Activated CD8-positive, alpha-beta memory T cell treated with anti-CD3 and anti-CD28 coated beads for 36 hours (primary cell): Measurements from ENCODE around the gene BBS5. TPM values are rescaled to one million over a fixed set of nuclear protein-coding genes. Genes with fewer than 3 reads are reported as not detected.
"Not testable (repeated sequence)": the region's sequence is repeated elsewhere in the genome, so short reads cannot be mapped to it uniquely, and the experiment has no call there.

Experiments
- CTCF ChIA-PET: fragments of 350-600 bp; sonication (Branson Sonifier 250); formaldehyde crosslinking; loops from one replicate; lab custom pipeline; 2021; ENCODE audit warnings: antibody characterized with exemption; lab: Charles Lee
- POLR2A ChIA-PET: fragments of 350-600 bp; sonication (Branson Sonifier 250); formaldehyde crosslinking; loops from one replicate; lab custom pipeline; 2021; ENCODE audit warnings: antibody characterized with exemption; lab: Charles Lee
- total RNA-seq, 2 experiments: library from RNA; stranded (reverse); gene quantifications; one replicate each; pipeline ENCODE4 v1.2.3, GENCODE V29; 2021

Gene BBS5
- 1 to 10 TPM; 4.9 TPM for total RNA-seq

DNA sequence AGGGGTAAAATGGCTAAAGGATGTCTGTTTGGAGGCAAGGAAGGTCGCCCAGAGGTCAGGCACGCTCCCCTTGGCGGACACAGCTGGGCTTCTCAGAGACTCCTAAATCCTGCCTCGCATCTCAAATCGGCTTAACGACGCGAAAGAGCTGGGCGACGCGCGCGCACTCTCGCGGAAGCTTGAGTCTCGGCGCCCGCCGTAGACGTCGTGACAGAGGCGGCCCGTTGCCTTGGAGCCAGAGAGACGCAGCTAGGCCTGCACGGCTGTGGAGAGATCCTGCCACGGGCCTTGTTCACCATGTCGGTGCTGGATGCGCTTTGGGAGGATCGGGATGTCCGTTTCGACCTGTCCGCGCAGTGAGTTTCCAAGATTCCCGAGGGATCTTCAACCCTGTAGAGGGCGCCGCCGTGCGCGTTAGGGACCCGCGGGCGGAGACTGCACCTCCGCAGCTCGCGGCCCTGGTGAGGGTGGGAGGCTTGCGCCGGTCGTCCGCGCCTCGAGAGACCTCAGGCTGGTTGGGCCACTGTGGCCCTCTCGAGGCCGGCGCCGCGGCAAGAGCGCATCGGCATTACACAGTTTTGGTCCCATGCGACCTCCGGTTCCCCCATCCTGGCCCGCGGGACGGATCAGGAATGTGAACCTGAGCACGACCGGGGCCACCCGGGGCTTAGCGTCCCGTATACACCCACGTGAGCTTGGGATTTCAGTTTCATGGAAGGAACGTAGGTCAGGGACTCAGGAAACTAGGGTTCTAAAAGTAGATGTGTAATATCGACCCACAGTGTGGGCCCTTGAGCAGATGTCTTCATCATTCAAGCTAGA lies at the start of gene BBS5:
BBS5 (plus strand) TSS at position 238 of the 822 bp plus-strand sequence; CDS start at position 298, 60 bp downstream.
- CTCF ChIA-PET, result interaction anchor here (0.5 to 1.2 kb wide), 7 partner anchors 8 to 522 kb away, joined by 3 to 6 read pairs (median 3); partner anchors contain the start of gene SSB
- POLR2A ChIA-PET, result no interaction called here

DNA sequence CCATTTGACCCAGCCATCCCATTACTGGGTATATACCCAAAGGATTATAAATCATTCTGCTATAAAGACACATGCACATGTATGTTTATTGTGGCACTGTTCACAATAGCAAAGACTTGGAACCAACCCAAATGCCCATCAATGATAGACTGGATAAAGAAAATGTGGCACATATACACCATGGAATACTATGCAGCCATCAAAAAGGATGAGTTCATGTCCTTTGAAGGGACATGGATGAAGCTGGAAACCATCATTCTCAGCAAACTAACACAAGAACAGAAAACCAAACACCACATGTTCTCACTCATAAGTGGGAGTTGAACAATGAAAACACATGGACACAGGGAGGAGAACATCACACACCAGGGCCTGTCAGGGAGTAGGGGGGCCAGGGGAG lies 47.5 kb upstream of the BBS5 start:
- POLR2A ChIA-PET, CTCF ChIA-PET: not testable (repeated sequence)

- CTCF ChIA-PET, POLR2A ChIA-PET: not testable (repeated sequence)
Measured at GRCh38 chr2:169434236-169434635, 45.1 kb upstream of the BBS5 start.

DNA sequence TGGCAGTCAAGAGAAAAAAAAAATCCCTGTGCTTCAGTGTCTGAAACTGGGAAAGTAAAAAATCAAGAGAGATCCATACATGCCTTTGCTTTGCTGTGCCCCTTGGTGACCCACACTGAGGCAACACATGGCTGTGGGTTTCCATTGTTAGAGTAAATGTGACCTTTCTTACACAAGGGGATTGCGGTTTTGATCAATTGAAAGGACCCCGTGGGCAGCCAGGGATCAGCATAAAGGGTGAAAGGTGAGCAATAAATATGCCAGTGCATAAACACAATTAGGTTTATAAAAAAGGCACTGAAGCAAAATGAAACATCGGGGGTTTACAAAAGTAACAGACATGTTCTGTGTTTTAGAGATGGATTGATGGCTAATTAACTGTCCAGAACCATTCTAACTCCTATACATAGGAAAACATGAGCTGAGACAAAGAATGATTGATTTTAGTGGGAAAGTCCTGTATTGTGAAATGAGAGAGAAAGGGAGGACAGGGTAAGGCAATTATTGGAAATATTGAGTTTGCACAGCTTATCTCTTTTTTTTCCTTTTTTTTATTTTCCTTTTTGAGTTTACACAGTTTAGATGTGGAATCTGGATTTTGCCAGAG lies 40.7 kb upstream of the BBS5 start:
- ChIA-PET POLR2A (no interaction called here), CTCF (no interaction called here)

- POLR2A ChIA-PET, result no interaction called here
- CTCF ChIA-PET, result no interaction called here
Measured at GRCh38 chr2:169439900-169440299, 39.4 kb upstream of the BBS5 start.

DNA sequence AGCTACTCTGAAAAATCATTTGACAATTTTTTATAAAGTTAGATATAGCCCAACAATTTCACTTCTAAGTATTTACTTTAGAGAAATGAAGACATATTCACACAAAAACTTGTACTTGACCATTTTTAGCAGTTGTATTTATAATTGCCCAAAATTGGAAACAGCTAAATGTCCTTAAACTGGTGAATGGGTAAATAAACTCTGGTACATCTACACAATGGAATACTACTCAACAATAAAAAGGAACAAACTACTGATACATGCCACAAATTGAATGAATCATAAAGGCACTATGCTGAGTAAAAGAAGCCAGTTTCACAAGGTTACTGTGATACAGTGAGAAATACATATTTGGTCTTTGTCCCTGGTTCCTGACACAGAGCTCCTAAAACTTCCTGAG lies 32.8 kb upstream of the BBS5 start:
- ChIA-PET POLR2A (interaction anchor here (0.6 kb wide), 1 partner anchor 378 kb away, joined by 3 read pairs; the partner anchor contains the start of gene METTL5), CTCF (no interaction called here)

- CTCF ChIA-PET, result no interaction called here
- POLR2A ChIA-PET, result no interaction called here
Measured at GRCh38 chr2:169448316-169448715, 31.0 kb upstream of the BBS5 start.

DNA sequence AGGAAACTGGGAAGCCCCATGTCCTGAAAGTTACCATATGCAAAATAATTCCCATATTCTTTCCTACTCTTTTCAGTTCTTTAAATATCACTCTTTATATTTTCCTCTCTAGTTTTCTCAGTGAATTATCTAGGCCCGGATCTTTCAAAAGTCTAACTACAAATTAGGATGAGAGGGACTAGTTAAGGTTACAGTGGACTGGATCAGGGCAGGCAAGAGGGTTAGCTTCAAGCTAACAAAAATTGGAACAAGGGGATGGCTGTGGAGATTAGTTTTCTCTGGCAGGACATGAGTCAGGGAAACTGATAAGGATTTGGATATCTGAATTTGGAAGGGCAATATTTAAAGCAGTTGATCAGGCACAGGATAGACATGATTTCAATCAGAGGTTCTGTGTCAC lies 30.4 kb upstream of the BBS5 start:
- POLR2A ChIA-PET, result no interaction called here
- CTCF ChIA-PET, result interaction anchor here (1.0 kb wide), 1 partner anchor 319 kb away, joined by 4 read pairs; no protein-coding TSS in a partner anchor

GRCh38 chr2:169452080-169452479 lies 27.2 kb upstream of the BBS5 start:
- CTCF ChIA-PET, result interaction anchor here (0.6 to 1.2 kb wide), 2 partner anchors 144 to 320 kb away, joined by 3 read pairs; no protein-coding TSS in a partner anchor
- POLR2A ChIA-PET, result no interaction called here

DNA sequence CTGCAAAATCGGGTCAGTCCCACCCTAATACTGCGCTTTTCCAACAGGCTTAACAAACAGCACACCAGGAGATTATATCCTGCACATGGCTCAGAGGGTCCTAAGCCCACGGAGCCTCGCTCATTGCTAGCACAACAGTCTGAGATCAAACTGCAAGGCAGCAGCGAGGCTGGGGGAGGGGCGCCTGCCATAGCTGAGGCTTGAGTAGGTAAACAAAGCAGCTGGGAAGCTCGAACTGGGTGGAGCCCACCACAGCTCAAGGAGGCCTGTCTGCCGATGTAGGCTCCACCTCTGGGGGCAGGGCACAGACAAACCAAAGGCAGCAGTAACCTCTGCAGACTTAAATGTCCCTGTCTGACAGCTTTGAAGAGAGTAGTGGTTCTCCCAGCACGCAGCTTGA lies 26.2 kb upstream of the BBS5 start:
- POLR2A ChIA-PET, CTCF ChIA-PET: not testable (repeated sequence)

DNA sequence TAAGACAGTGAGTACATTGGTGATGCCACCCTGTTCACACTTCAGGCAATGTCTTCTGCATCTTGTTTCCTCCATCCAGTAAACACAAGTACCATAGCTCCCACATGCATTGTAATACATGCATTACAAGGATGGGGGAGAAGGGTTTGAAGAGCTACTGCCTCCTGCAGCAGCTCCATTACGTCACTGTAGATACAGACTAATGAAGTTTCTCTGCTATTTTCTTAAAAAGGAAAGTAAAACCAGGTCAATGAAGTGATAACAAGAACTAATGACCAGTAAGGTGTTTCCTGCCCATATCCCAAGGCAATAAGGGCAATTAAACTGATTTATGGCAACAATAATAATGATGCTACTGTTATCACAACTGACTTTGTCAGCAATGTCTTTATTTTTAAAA lies 18.2 kb upstream of the BBS5 start:
- CTCF ChIA-PET, result no interaction called here
- POLR2A ChIA-PET, result no interaction called here

DNA sequence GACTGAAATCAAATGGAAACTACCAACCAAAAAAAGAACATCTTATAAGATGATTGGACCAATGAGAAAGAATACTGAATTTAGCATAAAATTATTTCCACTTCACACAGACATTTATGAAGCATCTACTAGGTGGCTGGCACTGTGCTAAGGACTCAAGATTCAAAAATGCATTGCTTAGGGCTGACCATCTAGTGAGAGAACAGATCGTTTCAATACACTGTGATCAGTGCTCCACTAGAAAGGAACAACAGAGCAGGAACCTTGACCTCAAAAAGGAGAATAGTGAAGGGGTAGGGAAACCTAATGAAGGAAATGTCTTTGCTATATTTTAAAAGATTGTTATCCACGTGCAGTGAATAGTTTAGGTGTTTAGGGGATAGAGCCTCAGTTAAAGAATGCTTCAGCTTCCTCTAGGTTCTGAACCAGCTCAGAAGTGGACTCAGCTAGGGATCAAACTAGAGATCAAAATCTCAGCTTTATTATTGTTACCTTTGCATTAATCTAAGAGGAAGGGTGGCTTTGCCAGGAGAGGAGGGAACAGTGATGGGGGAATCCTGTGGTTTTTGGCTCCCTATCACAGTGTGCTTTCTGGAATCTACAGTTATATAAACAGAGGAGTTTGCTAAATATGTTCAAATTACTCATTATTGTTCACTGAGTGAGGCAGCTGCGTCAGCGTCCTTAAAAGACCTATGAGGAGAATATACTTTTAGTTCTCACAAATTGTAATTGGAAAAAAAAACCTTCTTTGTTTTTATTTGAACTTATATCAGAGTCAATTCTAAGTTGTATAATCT lies 16.2 kb upstream of the BBS5 start:
- POLR2A ChIA-PET, result interaction anchor here (0.6 kb wide), 1 partner anchor 1380 kb away, joined by 4 read pairs; no protein-coding TSS in a partner anchor
- CTCF ChIA-PET, result interaction anchor here (0.6 kb wide), 1 partner anchor 118 kb away, joined by 3 read pairs; no protein-coding TSS in a partner anchor

GRCh38 chr2:169464466-169464865 lies 14.8 kb upstream of the BBS5 start:
- ChIA-PET CTCF (interaction anchor here (0.6 kb wide), 1 partner anchor 99 kb away, joined by 4 read pairs; no protein-coding TSS in a partner anchor), POLR2A (no interaction called here)

DNA sequence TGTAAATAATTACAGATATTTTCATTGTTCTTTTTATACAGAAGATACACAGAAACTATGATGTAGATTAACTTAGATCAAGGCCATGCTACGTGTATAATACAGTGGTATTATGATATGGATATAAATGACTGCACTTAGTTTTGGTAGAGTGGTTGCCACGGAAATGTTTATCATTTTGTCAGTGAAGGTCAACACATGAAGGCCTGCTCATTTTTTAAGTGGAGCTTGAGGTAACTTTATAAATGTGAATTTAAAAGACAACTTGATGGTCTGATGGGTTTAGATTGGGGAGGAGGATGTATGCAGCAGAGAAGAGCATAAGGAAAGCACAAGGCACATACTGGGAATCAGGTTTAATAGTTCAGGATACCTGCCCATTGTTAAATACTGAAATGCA lies 14.4 kb upstream of the BBS5 start:
- POLR2A ChIA-PET, result no interaction called here
- CTCF ChIA-PET, result no interaction called here

DNA sequence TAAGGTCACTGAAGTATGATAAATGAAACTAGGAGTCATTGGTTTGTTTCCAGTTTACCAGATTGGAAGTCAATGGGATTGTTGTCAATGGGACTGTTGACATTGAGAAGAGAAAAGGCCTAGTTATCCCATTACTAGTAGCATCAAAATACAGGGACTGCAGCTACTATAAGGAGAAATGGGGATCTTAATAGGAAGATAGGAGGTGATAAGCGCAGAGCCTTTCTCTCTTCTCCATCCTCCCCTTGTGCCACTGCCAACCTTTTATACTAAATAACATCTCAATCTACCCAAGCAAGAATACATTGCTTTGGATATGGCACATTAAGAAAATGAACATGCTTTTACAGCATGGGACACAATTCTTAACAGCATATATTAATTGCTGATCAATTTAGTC lies 10.5 kb upstream of the BBS5 start:
- ChIA-PET CTCF (no interaction called here), POLR2A (no interaction called here)

DNA sequence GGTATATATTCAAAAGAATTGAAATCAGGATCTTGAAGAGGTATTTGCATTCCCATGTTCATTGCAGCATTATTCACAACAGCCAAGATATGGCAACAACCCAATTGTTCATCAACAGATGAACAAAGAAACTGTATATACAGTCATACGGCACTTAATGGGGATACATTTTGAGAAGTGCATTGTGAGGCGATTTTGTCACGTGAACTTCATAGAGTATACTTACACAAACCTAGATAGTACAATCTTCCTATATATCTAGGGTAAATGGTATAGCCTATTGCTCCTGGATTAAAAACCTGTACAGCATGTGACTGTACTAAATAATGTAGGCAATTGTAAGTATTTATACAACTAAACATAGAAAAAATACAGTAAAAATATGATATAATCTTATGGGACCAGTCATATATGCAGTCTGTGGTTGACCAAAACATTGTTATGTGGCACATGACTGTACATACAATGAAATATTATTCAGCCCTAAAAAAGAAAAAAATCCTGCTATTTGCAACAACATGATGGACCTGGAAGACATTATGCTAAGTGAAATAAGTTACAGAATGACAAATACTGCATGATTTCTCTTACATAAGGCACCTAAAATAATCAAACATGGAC lies 9.2 kb upstream of the BBS5 start:
- ChIA-PET CTCF (interaction anchor here (1.4 kb wide), 1 partner anchor 9 kb away, joined by 4 read pairs; the partner anchor contains the start of gene BBS5), POLR2A (no interaction called here)

DNA sequence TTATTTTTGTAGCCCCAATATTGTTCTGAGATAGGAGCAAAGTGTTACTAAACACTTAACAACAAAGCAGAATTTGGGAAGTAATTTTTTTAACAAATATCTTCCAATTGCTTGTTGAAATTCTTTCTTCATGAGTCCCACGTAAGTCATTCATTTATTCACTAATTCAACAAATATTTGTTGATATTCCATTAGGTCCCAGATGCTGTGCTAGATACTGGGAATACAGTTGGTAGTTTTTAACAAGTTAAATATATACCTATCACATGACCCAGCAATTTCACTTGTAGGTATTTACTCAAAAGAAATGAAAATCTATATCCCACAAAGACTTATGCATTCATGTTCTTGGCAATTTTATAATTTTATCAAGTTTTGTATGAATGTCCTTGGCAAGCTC lies 7.0 kb upstream of the BBS5 start:
- ChIA-PET POLR2A (no interaction called here), CTCF (interaction anchor here (1.2 kb wide), 1 partner anchor 8 kb away, joined by 3 read pairs; no protein-coding TSS in a partner anchor)

DNA sequence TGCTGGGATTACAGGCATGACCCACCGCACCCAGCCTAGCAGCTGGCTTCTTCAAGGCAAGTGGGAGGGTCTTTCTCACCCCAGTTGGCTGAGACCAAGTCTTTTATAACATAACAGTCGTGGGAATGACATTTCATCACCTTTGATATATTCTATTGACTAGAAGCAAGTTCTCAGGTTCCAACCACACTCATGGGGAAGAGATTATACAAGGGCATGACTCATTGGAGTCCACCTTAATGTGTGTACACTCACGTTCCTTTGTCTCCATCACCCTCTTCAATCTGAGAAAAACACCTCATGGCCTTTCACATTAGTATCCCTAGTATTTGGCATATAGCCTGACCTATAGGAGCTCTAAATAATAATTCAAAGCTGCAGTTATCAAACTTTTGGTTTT lies 2.8 kb upstream of the BBS5 start:
- CTCF ChIA-PET, result no interaction called here
- POLR2A ChIA-PET, result no interaction called here

GRCh38 chr2:169478339-169478738 lies 955 bp upstream of the BBS5 start:
- ChIA-PET POLR2A (no interaction called here), CTCF (interaction anchor here (1.1 kb wide), 1 partner anchor 320 kb away, joined by 3 read pairs; the partner anchor contains the start of gene SSB)
